Stimulated activated naive CD8-positive, alpha-beta T cell treated with anti-CD3 and anti-CD28 coated beads, Interleukin-15, Interleukin-2, amounts not matched to agents 100 ng/mL and 50 ng/mL, for 24 hours (primary cell): ENCODE measurements around the gene ACAD10.
"Not testable (repeated sequence)": the region's sequence is repeated elsewhere in the genome, so short reads cannot be mapped to it uniquely, and the experiment has no call there.

Source experiments
- H3K27ac Mint-ChIP-seq: one replicate; pipeline ENCODE4 v1.8.0; 2021; ENCODE audit warnings: mild to moderate bottlenecking, mixed read lengths
- H3K27me3 Mint-ChIP-seq: one replicate; pipeline ENCODE4 v1.8.0; 2021; ENCODE audit warnings: mixed read lengths
- H3K36me3 Mint-ChIP-seq: one replicate; pipeline ENCODE4 v1.8.0; 2021; ENCODE audit warnings: low read depth, mixed read lengths
- H3K4me1 Mint-ChIP-seq: one replicate; pipeline ENCODE4 v1.8.0; 2021; ENCODE audit warnings: low read depth, mixed read lengths
- H3K4me3 Mint-ChIP-seq: one replicate; pipeline ENCODE4 v1.8.0; 2021; ENCODE audit warnings: mild to moderate bottlenecking, mixed read lengths
- H3K9me3 Mint-ChIP-seq: one replicate; pipeline ENCODE4 v1.8.0; 2021; ENCODE audit warnings: mixed read lengths

The ACAD10 gene

GRCh38 chr12:111719316-111719715 is 33.5 kb downstream of the ACAD10 start:
- not testable (repeated sequence) for H3K9me3 Mint-ChIP-seq, H3K27me3 Mint-ChIP-seq, H3K4me3 Mint-ChIP-seq, H3K4me1 Mint-ChIP-seq, H3K27ac Mint-ChIP-seq
- peaks cover 26% of the 10 kb centered on the region for H3K36me3 Mint-ChIP-seq

- H3K4me3 Mint-ChIP-seq, result no peak overlapping the region
- peaks cover 27% of the 10 kb centered on the region for H3K36me3 Mint-ChIP-seq
- H3K27me3 Mint-ChIP-seq, result no peaks in the 10 kb centered on the region
Observed at GRCh38 chr12:111720457-111720856, 34.6 kb downstream of the ACAD10 start.

GRCh38 chr12:111723646-111724360 is 38.0 kb downstream of the ACAD10 start:
- H3K27ac Mint-ChIP-seq, H3K9me3 Mint-ChIP-seq, H3K4me3 Mint-ChIP-seq, H3K4me1 Mint-ChIP-seq, H3K27me3 Mint-ChIP-seq: not testable (repeated sequence)
- peaks cover 29% of the 10 kb centered on the region for H3K36me3 Mint-ChIP-seq

More at GRCh38 chr12:111720457-111720856, 34.6 kb downstream of the ACAD10 start:
- H3K4me1 Mint-ChIP-seq, result no peaks in the 10 kb centered on the region
- H3K9me3 Mint-ChIP-seq, result no peaks in the 10 kb centered on the region
- no peak overlapping the region for H3K27ac Mint-ChIP-seq

GRCh38 chr12:111728795-111729194 is 42.9 kb downstream of the ACAD10 start:
- H3K9me3 Mint-ChIP-seq, result no peaks in the 10 kb centered on the region
- H3K27ac Mint-ChIP-seq, result no peak overlapping the region
- no peak overlapping the region for H3K4me3 Mint-ChIP-seq
- H3K27me3 Mint-ChIP-seq, result no peaks in the 10 kb centered on the region
- no peaks in the 10 kb centered on the region for H3K4me1 Mint-ChIP-seq
- H3K36me3 Mint-ChIP-seq, result peaks cover 37% of the 10 kb centered on the region

- peaks cover 32% of the 10 kb centered on the region for H3K36me3 Mint-ChIP-seq
Observed at GRCh38 chr12:111730420-111730819, 44.6 kb downstream of the ACAD10 start.

GRCh38 chr12:111732786-111733185 is 46.9 kb downstream of the ACAD10 start:
- Mint-ChIP-seq H3K4me1 (no peaks in the 10 kb centered on the region), H3K9me3 (no peaks in the 10 kb centered on the region), H3K4me3 (no peak overlapping the region), H3K36me3 (peaks cover 42% of the 10 kb centered on the region), H3K27ac (no peak overlapping the region), H3K27me3 (no peaks in the 10 kb centered on the region)

More at GRCh38 chr12:111730420-111730819, 44.6 kb downstream of the ACAD10 start:
- no peak overlapping the region for H3K27ac Mint-ChIP-seq
- no peaks in the 10 kb centered on the region for H3K27me3 Mint-ChIP-seq
- H3K4me3 Mint-ChIP-seq, result no peak overlapping the region
- no peaks in the 10 kb centered on the region for H3K4me1 Mint-ChIP-seq
- no peaks in the 10 kb centered on the region for H3K9me3 Mint-ChIP-seq

- no peak overlapping the region for H3K4me3 Mint-ChIP-seq
- no peaks in the 10 kb centered on the region for H3K9me3 Mint-ChIP-seq
- H3K27ac Mint-ChIP-seq, result no peak overlapping the region
- no peaks in the 10 kb centered on the region for H3K27me3 Mint-ChIP-seq
- H3K36me3 Mint-ChIP-seq, result peaks cover 38% of the 10 kb centered on the region
- H3K4me1 Mint-ChIP-seq, result no peaks in the 10 kb centered on the region
Observed at GRCh38 chr12:111733340-111733915, 47.6 kb downstream of the ACAD10 start.

- not testable (repeated sequence) for H3K4me1 Mint-ChIP-seq, H3K27ac Mint-ChIP-seq, H3K9me3 Mint-ChIP-seq, H3K27me3 Mint-ChIP-seq, H3K4me3 Mint-ChIP-seq
- H3K36me3 Mint-ChIP-seq, result peaks cover 20% of the 10 kb centered on the region
Observed at GRCh38 chr12:111739524-111739923, 53.7 kb downstream of the ACAD10 start.

GRCh38 chr12:111741235-111741812 is 55.5 kb downstream of the ACAD10 start:
- Mint-ChIP-seq H3K27me3 (no peaks in the 10 kb centered on the region), H3K27ac (no peak overlapping the region), H3K36me3 (peaks cover 28% of the 10 kb centered on the region), H3K4me1 (no peaks in the 10 kb centered on the region), H3K9me3 (no peaks in the 10 kb centered on the region), H3K4me3 (no peak overlapping the region)

GRCh38 chr12:111745211-111745610 is 59.4 kb downstream of the ACAD10 start:
- Mint-ChIP-seq H3K27me3 (no peaks in the 10 kb centered on the region), H3K9me3 (no peaks in the 10 kb centered on the region), H3K4me3 (no peak overlapping the region), H3K27ac (no peak overlapping the region), H3K4me1 (no peaks in the 10 kb centered on the region), H3K36me3 (peaks cover 30% of the 10 kb centered on the region)

GRCh38 chr12:111747333-111747732 is 61.5 kb downstream of the ACAD10 start:
- H3K4me3 Mint-ChIP-seq, result no peak overlapping the region
- no peak overlapping the region for H3K27ac Mint-ChIP-seq
- H3K27me3 Mint-ChIP-seq, result no peaks in the 10 kb centered on the region
- H3K4me1 Mint-ChIP-seq, result no peaks in the 10 kb centered on the region
- peaks cover 30% of the 10 kb centered on the region for H3K36me3 Mint-ChIP-seq
- no peaks in the 10 kb centered on the region for H3K9me3 Mint-ChIP-seq

- no peaks in the 10 kb centered on the region for H3K9me3 Mint-ChIP-seq
- H3K4me3 Mint-ChIP-seq, result no peak overlapping the region
- peaks cover 28% of the 10 kb centered on the region for H3K36me3 Mint-ChIP-seq
Observed at GRCh38 chr12:111748151-111748672, 62.4 kb downstream of the ACAD10 start.

GRCh38 chr12:111748867-111749266 is 63.0 kb downstream of the ACAD10 start:
- Mint-ChIP-seq H3K4me3 (no peak overlapping the region), H3K9me3 (no peaks in the 10 kb centered on the region), H3K27ac (no peak overlapping the region), H3K36me3 (peaks cover 29% of the 10 kb centered on the region), H3K4me1 (no peaks in the 10 kb centered on the region), H3K27me3 (no peaks in the 10 kb centered on the region)

More at GRCh38 chr12:111748151-111748672, 62.4 kb downstream of the ACAD10 start:
- Mint-ChIP-seq H3K27ac (no peak overlapping the region), H3K27me3 (no peaks in the 10 kb centered on the region), H3K4me1 (no peaks in the 10 kb centered on the region)

GRCh38 chr12:111749391-111749790 is 63.5 kb downstream of the ACAD10 start:
- Mint-ChIP-seq H3K27ac (no peak overlapping the region), H3K27me3 (no peaks in the 10 kb centered on the region), H3K36me3 (peaks cover 29% of the 10 kb centered on the region), H3K4me1 (no peaks in the 10 kb centered on the region), H3K4me3 (no peak overlapping the region), H3K9me3 (no peaks in the 10 kb centered on the region)

- Mint-ChIP-seq H3K27ac (no peak overlapping the region), H3K27me3 (no peaks in the 10 kb centered on the region), H3K36me3 (peaks cover 5% of the 10 kb centered on the region), H3K4me3 (no peak overlapping the region), H3K4me1 (peaks cover 17% of the 10 kb centered on the region), H3K9me3 (no peaks in the 10 kb centered on the region)
Observed at GRCh38 chr12:111753144-111753881, 67.5 kb downstream of the ACAD10 start.
